HEK293 (cell line): ENCODE measurements around the gene LYSMD3.
A peak's percentile ranks its signal among the peaks of the same experiment; 100 is the strongest.

ENCODE experiments used
- HOXD13 ChIP-seq: sonication (generic); formaldehyde crosslinking; IDR thresholded peaks from 2 replicates; pipeline ENCODE4 v1.8.0; 2022; ENCODE audit warnings: missing genetic modification reagents, borderline replicate concordance
- RBAK ChIP-seq: fragments of 450-650 bp; formaldehyde crosslinking; IDR thresholded peaks from 2 replicates; pipeline ENCODE4 v1.5.1; 2016; ENCODE audit warnings: missing biosample characterization, missing genetic modification characterization
- SALL2 ChIP-seq: fragments of 450-650 bp; formaldehyde crosslinking; IDR thresholded peaks from 2 replicates; pipeline ENCODE4 v1.5.0; 2017; ENCODE audit warnings: missing biosample characterization, mild to moderate bottlenecking, missing genetic modification characterization, borderline replicate concordance
- ZBTB21 ChIP-seq: fragments of 450-650 bp; formaldehyde crosslinking; IDR thresholded peaks from 2 replicates; pipeline ENCODE4 v1.5.1; 2017; ENCODE audit warnings: missing biosample characterization, missing genetic modification characterization
- ZNF132 ChIP-seq: fragments of 450-650 bp; formaldehyde crosslinking; IDR thresholded peaks from 2 replicates; pipeline ENCODE4 v1.5.1; 2017; ENCODE audit warnings: missing biosample characterization, missing genetic modification characterization, borderline replicate concordance
- ZNF155 ChIP-seq: fragments of 450-650 bp; formaldehyde crosslinking; IDR thresholded peaks from 2 replicates; pipeline ENCODE4 v1.5.1; 2016; ENCODE audit warnings: missing biosample characterization, missing genetic modification characterization
- ZNF2 ChIP-seq: fragments of 450-650 bp; formaldehyde crosslinking; IDR thresholded peaks from 2 replicates; pipeline ENCODE4 v1.5.1; 2016; ENCODE audit warnings: missing biosample characterization, missing genetic modification characterization
- ZNF214 ChIP-seq: fragments of 450-650 bp; formaldehyde crosslinking; IDR thresholded peaks from 2 replicates; pipeline ENCODE4 v1.5.1; 2017; ENCODE audit warnings: missing biosample characterization, mild to moderate bottlenecking, missing genetic modification characterization, borderline replicate concordance
- ZNF248 ChIP-seq: fragments of 450-650 bp; formaldehyde crosslinking; IDR thresholded peaks from 2 replicates; pipeline ENCODE4 v1.5.1; 2017; ENCODE audit warnings: missing biosample characterization, missing genetic modification characterization
- ZNF366 ChIP-seq: fragments of 450-650 bp; formaldehyde crosslinking; conservative IDR thresholded peaks from 2 replicates; pipeline ENCODE4 v1.5.1; 2016; ENCODE audit warnings: missing biosample characterization, missing genetic modification characterization
- ZNF514 ChIP-seq: fragments of 450-650 bp; formaldehyde crosslinking; IDR thresholded peaks from 2 replicates; pipeline ENCODE4 v1.5.1; 2016; ENCODE audit warnings: missing biosample characterization, missing genetic modification characterization
- ZNF549 ChIP-seq: fragments of 450-650 bp; IDR thresholded peaks from 2 replicates; pipeline ENCODE4 v1.5.1; 2018; ENCODE audit warnings: missing biosample characterization, missing genetic modification characterization, mild to moderate bottlenecking, inconsistent platforms, moderate library complexity
- ZNF600 ChIP-seq: fragments of 450-650 bp; formaldehyde crosslinking; IDR thresholded peaks from 2 replicates; pipeline ENCODE4 v1.5.1; 2016; ENCODE audit warnings: missing biosample characterization, missing genetic modification characterization
- ZNF658 ChIP-seq: fragments of 450-650 bp; formaldehyde crosslinking; IDR thresholded peaks from 2 replicates; pipeline ENCODE4; 2016; ENCODE audit warnings: missing biosample characterization, missing genetic modification characterization
- ZNF664 ChIP-seq: fragments of 450-650 bp; formaldehyde crosslinking; IDR thresholded peaks from 2 replicates; pipeline ENCODE4 v1.5.1; 2016; ENCODE audit warnings: missing biosample characterization, missing genetic modification characterization
- ZNF791 ChIP-seq: fragments of 450-650 bp; formaldehyde crosslinking; IDR thresholded peaks from 2 replicates; pipeline ENCODE4 v1.5.1; 2016; ENCODE audit warnings: missing biosample characterization, missing genetic modification characterization
- ZNF837 ChIP-seq: fragments of 450-650 bp; formaldehyde crosslinking; IDR thresholded peaks from 2 replicates; pipeline ENCODE4 v1.5.1; 2016; ENCODE audit warnings: missing biosample characterization, missing genetic modification characterization
- TF ChIP-seq, protein P1 (sequence below): fragments of 450-650 bp; formaldehyde crosslinking; IDR thresholded peaks from 2 replicates; pipeline ENCODE4 v1.5.1; 2016; ENCODE audit warnings: missing biosample characterization, missing genetic modification characterization, borderline replicate concordance
- TF ChIP-seq, protein P2 (sequence below): fragments of 450-650 bp; formaldehyde crosslinking; IDR thresholded peaks from 2 replicates; pipeline ENCODE4 v1.5.1; 2016; ENCODE audit warnings: missing biosample characterization, missing genetic modification characterization
- TF ChIP-seq, protein P3 (sequence below): fragments of 450-650 bp; formaldehyde crosslinking; IDR thresholded peaks from 2 replicates; pipeline ENCODE4 v1.5.1; 2016; ENCODE audit warnings: missing biosample characterization, missing genetic modification characterization
- TF ChIP-seq, protein P4 (sequence below): fragments of 450-650 bp; formaldehyde crosslinking; IDR thresholded peaks from 2 replicates; pipeline ENCODE4; 2016; ENCODE audit warnings: missing biosample characterization, missing genetic modification characterization
- TF ChIP-seq, protein P5 (sequence below): fragments of 450-650 bp; IDR thresholded peaks from 2 replicates; pipeline ENCODE4 v1.5.1; 2018; ENCODE audit warnings: missing biosample characterization, missing genetic modification characterization
- TF ChIP-seq, protein P6 (sequence below): IDR thresholded peaks from 2 replicates; pipeline ENCODE4 v1.6.1; 2011; ENCODE audit warnings: mild to moderate bottlenecking, low read depth, low read length, borderline replicate concordance
- TF ChIP-seq, protein P7 (sequence below): fragments of 450-650 bp; formaldehyde crosslinking; IDR thresholded peaks from 2 replicates; pipeline ENCODE4 v1.5.1; 2016; ENCODE audit warnings: missing biosample characterization, missing genetic modification characterization, borderline replicate concordance

LYSMD3 gene

DNA sequence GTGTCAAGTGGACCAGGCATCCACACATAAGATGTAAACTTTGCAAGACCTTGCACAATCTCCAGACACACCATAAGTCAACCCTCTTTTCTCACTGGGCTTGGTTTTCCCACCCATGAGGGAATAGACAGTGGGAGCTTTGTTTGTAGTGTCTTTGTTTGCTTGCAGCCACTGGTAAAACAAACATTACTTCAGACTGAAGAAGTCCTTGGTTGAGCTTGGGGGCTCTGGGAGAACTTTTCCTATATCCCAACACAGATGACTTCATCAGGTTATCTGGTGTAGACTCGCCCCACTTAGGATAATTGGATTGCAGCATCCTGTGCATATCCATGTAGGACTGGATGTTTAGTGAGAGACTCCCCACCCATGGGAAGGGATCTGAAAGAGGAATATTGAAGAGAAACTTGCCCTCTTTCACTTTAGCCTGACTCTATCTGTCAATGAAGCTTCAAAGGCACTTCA lies 17.7 kb upstream of the LYSMD3 start (continued):
- TF ChIP-seq, protein P1, sequence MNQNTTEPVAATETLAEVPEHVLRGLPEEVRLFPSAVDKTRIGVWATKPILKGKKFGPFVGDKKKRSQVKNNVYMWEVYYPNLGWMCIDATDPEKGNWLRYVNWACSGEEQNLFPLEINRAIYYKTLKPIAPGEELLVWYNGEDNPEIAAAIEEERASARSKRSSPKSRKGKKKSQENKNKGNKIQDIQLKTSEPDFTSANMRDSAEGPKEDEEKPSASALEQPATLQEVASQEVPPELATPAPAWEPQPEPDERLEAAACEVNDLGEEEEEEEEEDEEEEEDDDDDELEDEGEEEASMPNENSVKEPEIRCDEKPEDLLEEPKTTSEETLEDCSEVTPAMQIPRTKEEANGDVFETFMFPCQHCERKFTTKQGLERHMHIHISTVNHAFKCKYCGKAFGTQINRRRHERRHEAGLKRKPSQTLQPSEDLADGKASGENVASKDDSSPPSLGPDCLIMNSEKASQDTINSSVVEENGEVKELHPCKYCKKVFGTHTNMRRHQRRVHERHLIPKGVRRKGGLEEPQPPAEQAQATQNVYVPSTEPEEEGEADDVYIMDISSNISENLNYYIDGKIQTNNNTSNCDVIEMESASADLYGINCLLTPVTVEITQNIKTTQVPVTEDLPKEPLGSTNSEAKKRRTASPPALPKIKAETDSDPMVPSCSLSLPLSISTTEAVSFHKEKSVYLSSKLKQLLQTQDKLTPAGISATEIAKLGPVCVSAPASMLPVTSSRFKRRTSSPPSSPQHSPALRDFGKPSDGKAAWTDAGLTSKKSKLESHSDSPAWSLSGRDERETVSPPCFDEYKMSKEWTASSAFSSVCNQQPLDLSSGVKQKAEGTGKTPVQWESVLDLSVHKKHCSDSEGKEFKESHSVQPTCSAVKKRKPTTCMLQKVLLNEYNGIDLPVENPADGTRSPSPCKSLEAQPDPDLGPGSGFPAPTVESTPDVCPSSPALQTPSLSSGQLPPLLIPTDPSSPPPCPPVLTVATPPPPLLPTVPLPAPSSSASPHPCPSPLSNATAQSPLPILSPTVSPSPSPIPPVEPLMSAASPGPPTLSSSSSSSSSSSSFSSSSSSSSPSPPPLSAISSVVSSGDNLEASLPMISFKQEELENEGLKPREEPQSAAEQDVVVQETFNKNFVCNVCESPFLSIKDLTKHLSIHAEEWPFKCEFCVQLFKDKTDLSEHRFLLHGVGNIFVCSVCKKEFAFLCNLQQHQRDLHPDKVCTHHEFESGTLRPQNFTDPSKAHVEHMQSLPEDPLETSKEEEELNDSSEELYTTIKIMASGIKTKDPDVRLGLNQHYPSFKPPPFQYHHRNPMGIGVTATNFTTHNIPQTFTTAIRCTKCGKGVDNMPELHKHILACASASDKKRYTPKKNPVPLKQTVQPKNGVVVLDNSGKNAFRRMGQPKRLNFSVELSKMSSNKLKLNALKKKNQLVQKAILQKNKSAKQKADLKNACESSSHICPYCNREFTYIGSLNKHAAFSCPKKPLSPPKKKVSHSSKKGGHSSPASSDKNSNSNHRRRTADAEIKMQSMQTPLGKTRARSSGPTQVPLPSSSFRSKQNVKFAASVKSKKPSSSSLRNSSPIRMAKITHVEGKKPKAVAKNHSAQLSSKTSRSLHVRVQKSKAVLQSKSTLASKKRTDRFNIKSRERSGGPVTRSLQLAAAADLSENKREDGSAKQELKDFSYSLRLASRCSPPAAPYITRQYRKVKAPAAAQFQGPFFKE, result no peak
- TF ChIP-seq ZNF214 (tag by site-specific recombination), result no peak
- TF ChIP-seq, protein P2, sequence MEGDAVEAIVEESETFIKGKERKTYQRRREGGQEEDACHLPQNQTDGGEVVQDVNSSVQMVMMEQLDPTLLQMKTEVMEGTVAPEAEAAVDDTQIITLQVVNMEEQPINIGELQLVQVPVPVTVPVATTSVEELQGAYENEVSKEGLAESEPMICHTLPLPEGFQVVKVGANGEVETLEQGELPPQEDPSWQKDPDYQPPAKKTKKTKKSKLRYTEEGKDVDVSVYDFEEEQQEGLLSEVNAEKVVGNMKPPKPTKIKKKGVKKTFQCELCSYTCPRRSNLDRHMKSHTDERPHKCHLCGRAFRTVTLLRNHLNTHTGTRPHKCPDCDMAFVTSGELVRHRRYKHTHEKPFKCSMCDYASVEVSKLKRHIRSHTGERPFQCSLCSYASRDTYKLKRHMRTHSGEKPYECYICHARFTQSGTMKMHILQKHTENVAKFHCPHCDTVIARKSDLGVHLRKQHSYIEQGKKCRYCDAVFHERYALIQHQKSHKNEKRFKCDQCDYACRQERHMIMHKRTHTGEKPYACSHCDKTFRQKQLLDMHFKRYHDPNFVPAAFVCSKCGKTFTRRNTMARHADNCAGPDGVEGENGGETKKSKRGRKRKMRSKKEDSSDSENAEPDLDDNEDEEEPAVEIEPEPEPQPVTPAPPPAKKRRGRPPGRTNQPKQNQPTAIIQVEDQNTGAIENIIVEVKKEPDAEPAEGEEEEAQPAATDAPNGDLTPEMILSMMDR, result no peak
- TF ChIP-seq, protein P3, sequence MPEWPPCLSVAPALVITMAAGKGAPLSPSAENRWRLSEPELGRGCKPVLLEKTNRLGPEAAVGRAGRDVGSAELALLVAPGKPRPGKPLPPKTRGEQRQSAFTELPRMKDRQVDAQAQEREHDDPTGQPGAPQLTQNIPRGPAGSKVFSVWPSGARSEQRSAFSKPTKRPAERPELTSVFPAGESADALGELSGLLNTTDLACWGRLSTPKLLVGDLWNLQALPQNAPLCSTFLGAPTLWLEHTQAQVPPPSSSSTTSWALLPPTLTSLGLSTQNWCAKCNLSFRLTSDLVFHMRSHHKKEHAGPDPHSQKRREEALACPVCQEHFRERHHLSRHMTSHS, result peak; percentile 80
- no peak for TF ChIP-seq ZNF155 (tag by site-specific recombination)
- no peak for TF ChIP-seq ZNF837 (tag by site-specific recombination)
- no peak for TF ChIP-seq SALL2
- TF ChIP-seq ZNF2 (tag by site-specific recombination), result peak; percentile 63; the same call in 1 of the 2 replicates
- TF ChIP-seq, protein P4, sequence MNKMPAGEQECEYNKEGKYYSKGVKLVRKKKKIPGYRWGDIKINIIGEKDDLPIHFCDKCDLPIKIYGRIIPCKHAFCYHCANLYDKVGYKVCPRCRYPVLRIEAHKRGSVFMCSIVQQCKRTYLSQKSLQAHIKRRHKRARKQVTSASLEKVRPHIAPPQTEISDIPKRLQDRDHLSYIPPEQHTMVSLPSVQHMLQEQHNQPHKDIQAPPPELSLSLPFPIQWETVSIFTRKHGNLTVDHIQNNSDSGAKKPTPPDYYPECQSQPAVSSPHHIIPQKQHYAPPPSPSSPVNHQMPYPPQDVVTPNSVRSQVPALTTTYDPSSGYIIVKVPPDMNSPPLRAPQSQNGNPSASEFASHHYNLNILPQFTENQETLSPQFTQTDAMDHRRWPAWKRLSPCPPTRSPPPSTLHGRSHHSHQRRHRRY (tag by site-specific recombination), result no peak
- TF ChIP-seq ZNF549 (tag by site-specific recombination), result no peak
- TF ChIP-seq, protein P5, sequence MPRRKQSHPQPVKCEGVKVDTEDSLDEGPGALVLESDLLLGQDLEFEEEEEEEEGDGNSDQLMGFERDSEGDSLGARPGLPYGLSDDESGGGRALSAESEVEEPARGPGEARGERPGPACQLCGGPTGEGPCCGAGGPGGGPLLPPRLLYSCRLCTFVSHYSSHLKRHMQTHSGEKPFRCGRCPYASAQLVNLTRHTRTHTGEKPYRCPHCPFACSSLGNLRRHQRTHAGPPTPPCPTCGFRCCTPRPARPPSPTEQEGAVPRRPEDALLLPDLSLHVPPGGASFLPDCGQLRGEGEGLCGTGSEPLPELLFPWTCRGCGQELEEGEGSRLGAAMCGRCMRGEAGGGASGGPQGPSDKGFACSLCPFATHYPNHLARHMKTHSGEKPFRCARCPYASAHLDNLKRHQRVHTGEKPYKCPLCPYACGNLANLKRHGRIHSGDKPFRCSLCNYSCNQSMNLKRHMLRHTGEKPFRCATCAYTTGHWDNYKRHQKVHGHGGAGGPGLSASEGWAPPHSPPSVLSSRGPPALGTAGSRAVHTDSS (tag by site-specific recombination), result no peak
- TF ChIP-seq ZNF791 (tag by site-specific recombination), result no peak
- no peak for TF ChIP-seq ZNF248 (tag by site-specific recombination)
- no peak for TF ChIP-seq ZNF132
- TF ChIP-seq, protein P6, sequence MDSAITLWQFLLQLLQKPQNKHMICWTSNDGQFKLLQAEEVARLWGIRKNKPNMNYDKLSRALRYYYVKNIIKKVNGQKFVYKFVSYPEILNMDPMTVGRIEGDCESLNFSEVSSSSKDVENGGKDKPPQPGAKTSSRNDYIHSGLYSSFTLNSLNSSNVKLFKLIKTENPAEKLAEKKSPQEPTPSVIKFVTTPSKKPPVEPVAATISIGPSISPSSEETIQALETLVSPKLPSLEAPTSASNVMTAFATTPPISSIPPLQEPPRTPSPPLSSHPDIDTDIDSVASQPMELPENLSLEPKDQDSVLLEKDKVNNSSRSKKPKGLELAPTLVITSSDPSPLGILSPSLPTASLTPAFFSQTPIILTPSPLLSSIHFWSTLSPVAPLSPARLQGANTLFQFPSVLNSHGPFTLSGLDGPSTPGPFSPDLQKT, result no peak
- TF ChIP-seq ZBTB21 (tag by site-specific recombination), result peak; percentile 73
- peak; percentile 85 for TF ChIP-seq ZNF366
- TF ChIP-seq ZNF658 (tag by site-specific recombination), result no peak
- peak; percentile 90 for TF ChIP-seq ZNF600 (tag by site-specific recombination)
- TF ChIP-seq, protein P7, sequence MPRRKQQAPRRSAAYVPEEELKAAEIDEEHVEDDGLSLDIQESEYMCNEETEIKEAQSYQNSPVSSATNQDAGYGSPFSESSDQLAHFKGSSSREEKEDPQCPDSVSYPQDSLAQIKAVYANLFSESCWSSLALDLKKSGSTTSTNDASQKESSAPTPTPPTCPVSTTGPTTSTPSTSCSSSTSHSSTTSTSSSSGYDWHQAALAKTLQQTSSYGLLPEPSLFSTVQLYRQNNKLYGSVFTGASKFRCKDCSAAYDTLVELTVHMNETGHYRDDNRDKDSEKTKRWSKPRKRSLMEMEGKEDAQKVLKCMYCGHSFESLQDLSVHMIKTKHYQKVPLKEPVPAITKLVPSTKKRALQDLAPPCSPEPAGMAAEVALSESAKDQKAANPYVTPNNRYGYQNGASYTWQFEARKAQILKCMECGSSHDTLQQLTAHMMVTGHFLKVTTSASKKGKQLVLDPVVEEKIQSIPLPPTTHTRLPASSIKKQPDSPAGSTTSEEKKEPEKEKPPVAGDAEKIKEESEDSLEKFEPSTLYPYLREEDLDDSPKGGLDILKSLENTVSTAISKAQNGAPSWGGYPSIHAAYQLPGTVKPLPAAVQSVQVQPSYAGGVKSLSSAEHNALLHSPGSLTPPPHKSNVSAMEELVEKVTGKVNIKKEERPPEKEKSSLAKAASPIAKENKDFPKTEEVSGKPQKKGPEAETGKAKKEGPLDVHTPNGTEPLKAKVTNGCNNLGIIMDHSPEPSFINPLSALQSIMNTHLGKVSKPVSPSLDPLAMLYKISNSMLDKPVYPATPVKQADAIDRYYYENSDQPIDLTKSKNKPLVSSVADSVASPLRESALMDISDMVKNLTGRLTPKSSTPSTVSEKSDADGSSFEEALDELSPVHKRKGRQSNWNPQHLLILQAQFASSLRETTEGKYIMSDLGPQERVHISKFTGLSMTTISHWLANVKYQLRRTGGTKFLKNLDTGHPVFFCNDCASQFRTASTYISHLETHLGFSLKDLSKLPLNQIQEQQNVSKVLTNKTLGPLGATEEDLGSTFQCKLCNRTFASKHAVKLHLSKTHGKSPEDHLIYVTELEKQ (tag by site-specific recombination), result no peak
- TF ChIP-seq ZNF514, result no peak
- no peak for TF ChIP-seq HOXD13 (CRISPR knock-in tag)
- 0 out of 2 replicates have a peak, but pooled peaks have one; percentile 35 for TF ChIP-seq ZNF664 (tag by site-specific recombination)
- TF ChIP-seq RBAK, result no peak
